Karpas-422 (cell line): ENCODE measurements around the gene TMEM239. TPM values are rescaled to one million over a fixed set of nuclear protein-coding genes. Genes with fewer than 3 reads are reported as not detected.

ENCODE experiments used
- DNase-seq: peaks from one replicate; pipeline ENCODE4 v3.0.0-alpha.2; 2015
- H2AFZ ChIP-seq: fragments of 200-600 bp; sonication (generic); 2 replicates; pipeline ENCODE4 v1.6.1; 2014; ENCODE audit warnings: antibody characterized with exemption, low read length, mixed read lengths
- H3K27ac ChIP-seq: fragments of 200-600 bp; sonication (generic); 2 replicates; pipeline ENCODE4 v1.5.1; 2014; ENCODE audit warnings: mild to moderate bottlenecking, low read length, moderate library complexity
- H3K27me3 ChIP-seq: fragments of 200-600 bp; sonication (generic); 2 replicates; pipeline ENCODE4 v1.6.1; 2014; ENCODE audit warnings: low read length, mixed read lengths
- H3K36me3 ChIP-seq: fragments of 200-600 bp; sonication (generic); 2 replicates; pipeline ENCODE4 v1.6.1; 2014; ENCODE audit warnings: low read length, mixed read lengths; ENCODE audit not compliant: insufficient read depth
- H3K4me1 ChIP-seq: fragments of 200-600 bp; sonication (generic); 2 replicates; pipeline ENCODE4 v1.6.1; 2014; ENCODE audit warnings: mild to moderate bottlenecking, low read length, mixed read lengths
- H3K4me2 ChIP-seq: fragments of 200-600 bp; sonication (generic); 2 replicates; pipeline ENCODE4 v1.6.1; 2014; ENCODE audit warnings: low read length, low read depth, mild to moderate bottlenecking; ENCODE audit not compliant: poor library complexity, severe bottlenecking
- H3K4me3 ChIP-seq: fragments of 200-600 bp; sonication (generic); 2 replicates; pipeline ENCODE4 v1.5.1; 2014; ENCODE audit warnings: mild to moderate bottlenecking, antibody characterized with exemption, low read length, mixed read lengths
- H3K79me2 ChIP-seq: fragments of 200-600 bp; sonication (generic); 2 replicates; pipeline ENCODE4 v1.6.1; 2014; ENCODE audit warnings: mild to moderate bottlenecking, low read length, mixed read lengths
- H3K9ac ChIP-seq: fragments of 200-600 bp; sonication (generic); 2 replicates; pipeline ENCODE4 v1.6.0; 2014; ENCODE audit warnings: low read length
- H3K9me2 ChIP-seq: fragments of 200-600 bp; sonication (generic), shearing (Covaris generic); replicated peaks from 2 replicates; pipeline ENCODE4 v1.6.0; 2014; ENCODE audit warnings: mild to moderate bottlenecking, low read length, moderate library complexity; ENCODE audit not compliant: insufficient read depth
- H3K9me3 ChIP-seq: fragments of 300-700, 200-600 bp; sonication (generic); 2 replicates; pipeline ENCODE4 v1.6.1; 2014; ENCODE audit warnings: low read length, mixed read lengths
- H4K20me1 ChIP-seq: fragments of 200-600 bp; sonication (generic); 2 replicates; pipeline ENCODE4 v1.6.1; 2014; ENCODE audit warnings: mild to moderate bottlenecking, antibody characterized with exemption, low read length, low read depth; ENCODE audit not compliant: insufficient read depth
- total RNA-seq: library from RNA; depleted of rRNA; stranded (reverse); fragments of >200 nt; shearing (Covaris generic); gene quantifications from 2 replicates; pipeline ENCODE4 v1.2.3, GENCODE V29; 2014; ENCODE audit warnings: low replicate concordance

TMEM239 gene
- total RNA-seq, 1 experiment from 2014 or later = not detected

DNA sequence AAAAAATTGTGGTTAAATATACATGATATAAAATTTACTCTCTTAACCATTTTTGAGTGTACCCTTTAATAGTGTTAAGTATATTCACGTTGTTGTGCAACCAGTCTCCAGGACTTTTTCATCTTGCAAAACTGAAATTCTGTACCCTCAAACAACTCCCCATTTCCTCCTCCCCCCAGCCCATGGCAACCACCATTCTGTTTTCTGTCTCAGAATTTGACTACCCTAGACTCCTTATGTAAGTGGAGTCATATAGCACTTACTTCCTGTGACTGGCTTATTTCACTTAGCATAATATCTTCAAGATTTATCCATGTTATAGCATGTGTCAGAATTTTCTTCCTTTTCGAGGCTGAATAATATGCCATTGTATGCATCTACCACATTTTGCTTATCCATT lies 29.4 kb downstream of the TMEM239 start:
- no peak overlapping the region for H3K4me3 ChIP-seq
- no peak for DNase-seq
- H3K4me2 ChIP-seq = no peak overlapping the region
- H3K79me2 ChIP-seq = peaks cover 56% of the 10 kb centered on the region
- no peaks in the 10 kb centered on the region for H3K27me3 ChIP-seq
- no peaks in the 10 kb centered on the region for H3K9me2 ChIP-seq
- H3K4me1 ChIP-seq = peaks cover 18% of the 10 kb centered on the region
- H3K9ac ChIP-seq = no peak overlapping the region
- H4K20me1 ChIP-seq = no peaks in the 10 kb centered on the region
- H3K9me3 ChIP-seq = no peaks in the 10 kb centered on the region
- H2AFZ ChIP-seq = no peak overlapping the region
- no peaks in the 10 kb centered on the region for H3K36me3 ChIP-seq
- no peak overlapping the region for H3K27ac ChIP-seq

DNA sequence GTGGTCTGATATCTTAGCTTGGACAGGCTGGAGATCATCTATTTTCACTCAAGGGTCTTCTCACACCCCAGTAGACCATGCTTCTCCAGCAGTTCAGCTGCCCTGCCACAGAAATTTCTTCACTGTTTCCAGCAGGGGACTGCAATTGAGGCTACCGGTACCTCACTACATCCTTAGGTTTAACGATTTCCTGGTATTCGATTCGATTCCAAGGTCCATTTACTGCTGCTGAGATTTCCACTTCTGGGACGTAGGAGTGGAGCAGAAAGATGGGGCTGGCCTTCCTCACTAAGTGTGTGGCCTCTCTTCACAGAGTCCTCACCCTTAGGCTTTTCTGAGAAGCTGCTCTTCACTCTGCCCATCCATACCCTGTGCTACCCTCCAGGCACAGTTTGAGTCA lies 30.5 kb downstream of the TMEM239 start:
- H3K27me3 ChIP-seq = no peaks in the 10 kb centered on the region
- peaks cover 14% of the 10 kb centered on the region for H3K4me1 ChIP-seq
- H3K36me3 ChIP-seq = no peaks in the 10 kb centered on the region
- H3K4me3 ChIP-seq = no peak overlapping the region
- H3K9ac ChIP-seq = no peak overlapping the region
- H3K4me2 ChIP-seq = no peak overlapping the region
- no peak overlapping the region for H3K27ac ChIP-seq
- DNase-seq = no peak
- no peaks in the 10 kb centered on the region for H3K9me2 ChIP-seq
- H3K9me3 ChIP-seq = no peaks in the 10 kb centered on the region
- no peaks in the 10 kb centered on the region for H4K20me1 ChIP-seq
- H2AFZ ChIP-seq = no peak overlapping the region
- peaks cover 46% of the 10 kb centered on the region for H3K79me2 ChIP-seq

DNA sequence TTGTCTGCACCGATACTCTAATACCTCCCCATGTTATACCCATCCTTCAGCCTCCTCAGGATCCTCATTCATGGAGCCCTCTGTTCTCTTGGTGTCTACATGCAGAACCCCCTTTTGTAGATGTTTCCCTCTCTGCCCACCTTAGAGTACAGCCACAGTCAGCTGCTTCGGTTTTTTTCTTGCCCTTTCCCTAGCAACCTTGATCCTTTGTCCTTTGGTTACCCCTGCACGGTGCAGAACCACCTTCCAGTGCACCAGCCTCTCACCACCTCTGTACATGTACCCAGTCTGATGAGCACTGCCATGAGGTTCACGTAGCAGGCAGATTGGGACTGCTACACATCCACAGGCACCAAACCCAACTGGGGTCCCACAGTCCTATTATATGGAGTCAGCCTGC lies 31.6 kb downstream of the TMEM239 start:
- Histone ChIP-seq H3K4me1 (peaks cover 10% of the 10 kb centered on the region), H3K79me2 (peaks cover 43% of the 10 kb centered on the region), H3K27me3 (no peaks in the 10 kb centered on the region), H4K20me1 (no peaks in the 10 kb centered on the region), H3K4me2 (no peak overlapping the region), H3K9ac (no peak overlapping the region), H2AFZ (no peak overlapping the region), H3K9me2 (no peaks in the 10 kb centered on the region), H3K27ac (no peak overlapping the region), H3K4me3 (no peak overlapping the region), H3K9me3 (no peaks in the 10 kb centered on the region), H3K36me3 (no peaks in the 10 kb centered on the region)
- no peak for DNase-seq

DNA sequence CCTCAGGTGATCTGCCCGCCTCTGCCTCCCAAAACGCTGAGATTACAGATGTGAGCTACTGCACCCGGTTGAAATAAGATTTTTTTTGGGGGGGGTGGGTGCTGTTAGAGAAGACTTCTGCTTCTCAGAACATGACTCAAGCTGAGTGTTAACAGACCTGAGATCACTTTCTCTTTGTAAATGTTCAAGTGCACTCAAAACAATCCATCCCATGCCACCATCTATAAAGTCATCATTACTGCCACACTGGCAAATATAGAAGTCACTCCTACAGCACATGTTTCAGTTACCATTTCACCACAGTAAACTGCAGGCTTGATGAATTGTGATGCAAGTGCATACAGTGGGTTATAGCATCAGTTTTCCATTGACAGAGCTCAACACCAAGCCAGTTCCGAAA lies 33.4 kb downstream of the TMEM239 start:
- Histone ChIP-seq H3K4me2 (no peak overlapping the region), H3K36me3 (no peaks in the 10 kb centered on the region), H4K20me1 (no peaks in the 10 kb centered on the region), H3K4me3 (no peak overlapping the region), H3K4me1 (peaks cover 10% of the 10 kb centered on the region), H3K9me3 (no peaks in the 10 kb centered on the region), H3K9me2 (no peaks in the 10 kb centered on the region), H3K27ac (no peak overlapping the region), H3K27me3 (no peaks in the 10 kb centered on the region), H2AFZ (no peak overlapping the region), H3K9ac (no peak overlapping the region), H3K79me2 (peaks cover 31% of the 10 kb centered on the region)
- no peak for DNase-seq

DNA sequence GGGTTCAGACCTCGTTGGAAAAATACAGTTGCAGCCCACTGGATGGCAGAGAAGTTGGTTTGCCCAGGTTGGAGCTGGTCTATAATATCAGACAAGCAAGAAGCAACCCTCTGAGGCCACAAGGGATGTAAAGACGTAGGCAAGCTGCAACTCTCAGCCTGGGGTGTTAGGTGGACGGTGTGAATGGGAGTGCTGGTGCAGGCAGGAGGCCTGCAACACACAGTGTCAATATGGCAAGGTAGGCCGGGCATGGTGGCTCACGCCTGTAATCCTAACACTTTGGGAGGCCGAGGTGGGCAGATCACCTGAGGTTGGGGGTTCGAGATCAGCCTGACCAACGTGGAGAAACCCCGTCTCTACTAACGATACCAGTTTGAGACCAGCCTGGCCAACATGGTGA lies 34.9 kb downstream of the TMEM239 start:
- Histone ChIP-seq H3K9me3 (no peaks in the 10 kb centered on the region), H3K79me2 (peaks cover 35% of the 10 kb centered on the region), H3K27ac (no peak overlapping the region), H3K27me3 (no peaks in the 10 kb centered on the region), H2AFZ (no peak overlapping the region), H3K36me3 (no peaks in the 10 kb centered on the region), H3K9ac (no peak overlapping the region), H3K9me2 (no peaks in the 10 kb centered on the region), H4K20me1 (no peaks in the 10 kb centered on the region), H3K4me3 (no peak overlapping the region), H3K4me1 (no peaks in the 10 kb centered on the region), H3K4me2 (no peak overlapping the region)
- DNase-seq = no peak

DNA sequence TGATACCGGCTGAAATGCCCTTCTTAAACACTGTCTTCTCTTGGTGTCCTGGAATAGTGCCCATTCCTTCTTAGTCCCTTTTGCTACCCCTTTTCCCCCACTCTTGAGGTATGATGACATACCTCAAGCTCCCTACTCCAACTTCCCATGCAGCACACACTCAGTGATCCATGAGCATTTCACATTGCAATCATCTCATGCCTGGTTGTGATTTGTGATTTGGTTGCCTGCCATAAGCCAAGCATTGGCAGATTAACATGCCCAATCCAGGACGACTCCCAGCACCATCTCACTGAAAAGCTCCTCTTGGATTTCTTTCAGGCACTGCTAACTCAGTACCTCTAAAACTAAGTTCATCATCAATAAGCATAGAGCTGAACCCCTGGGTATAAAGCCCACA lies 42.4 kb downstream of the TMEM239 start:
- H3K27me3 ChIP-seq = no peaks in the 10 kb centered on the region
- H3K4me3 ChIP-seq = no peak overlapping the region
- no peak overlapping the region for H3K9ac ChIP-seq
- no peaks in the 10 kb centered on the region for H3K36me3 ChIP-seq
- no peaks in the 10 kb centered on the region for H3K9me2 ChIP-seq
- H2AFZ ChIP-seq = no peak overlapping the region
- peaks cover 19% of the 10 kb centered on the region for H3K79me2 ChIP-seq
- H3K9me3 ChIP-seq = no peaks in the 10 kb centered on the region
- no peak overlapping the region for H3K4me2 ChIP-seq
- H4K20me1 ChIP-seq = no peaks in the 10 kb centered on the region
- H3K4me1 ChIP-seq = no peaks in the 10 kb centered on the region
- no peak overlapping the region for H3K27ac ChIP-seq
- no peak for DNase-seq

DNA sequence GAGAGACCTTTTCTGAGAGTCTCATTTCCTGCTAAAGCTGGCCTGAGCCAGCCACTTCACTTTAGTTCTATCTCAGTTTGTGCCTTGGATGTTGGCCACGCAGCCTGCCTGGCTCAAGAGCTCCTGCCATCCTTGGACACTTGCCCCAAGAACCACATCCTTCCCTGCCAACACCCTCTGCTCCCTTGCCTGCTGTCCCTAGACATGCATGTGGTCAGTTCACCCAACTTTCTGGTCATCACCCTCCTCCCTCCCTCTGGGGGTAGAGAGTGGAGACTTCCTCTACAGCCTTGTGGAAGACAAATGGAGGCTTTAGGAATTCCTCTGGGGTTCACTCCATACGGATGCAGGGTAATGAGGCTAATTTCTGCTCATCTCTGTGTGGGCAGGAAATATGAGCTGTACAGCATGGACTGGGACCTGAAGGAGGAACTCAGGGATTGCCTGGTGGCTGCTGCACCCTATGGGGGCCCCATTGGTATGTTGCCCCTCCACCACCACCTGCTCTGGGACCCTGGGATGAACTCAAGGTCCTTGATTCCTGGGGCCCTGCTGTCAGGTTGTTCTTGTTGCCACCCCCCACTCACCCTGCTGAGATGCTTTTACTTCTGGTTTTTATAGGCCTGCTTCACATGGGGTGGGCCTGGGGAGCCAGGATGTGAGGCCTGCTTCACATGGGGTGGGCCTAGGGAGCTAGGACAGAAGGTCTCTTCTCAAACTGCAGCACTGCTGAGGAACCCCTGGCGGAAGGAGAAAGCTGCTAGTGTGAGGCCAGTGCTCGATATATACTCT lies 43.4 kb downstream of the TMEM239 start:
- Histone ChIP-seq H3K4me3 (no peak overlapping the region), H3K79me2 (peaks cover 19% of the 10 kb centered on the region), H4K20me1 (no peaks in the 10 kb centered on the region), H3K27me3 (no peaks in the 10 kb centered on the region), H3K36me3 (no peaks in the 10 kb centered on the region), H3K4me2 (no peak overlapping the region), H3K9me2 (no peaks in the 10 kb centered on the region), H3K27ac (no peak overlapping the region), H2AFZ (no peak overlapping the region), H3K9ac (no peak overlapping the region), H3K9me3 (no peaks in the 10 kb centered on the region), H3K4me1 (no peaks in the 10 kb centered on the region)
- no peak for DNase-seq

DNA sequence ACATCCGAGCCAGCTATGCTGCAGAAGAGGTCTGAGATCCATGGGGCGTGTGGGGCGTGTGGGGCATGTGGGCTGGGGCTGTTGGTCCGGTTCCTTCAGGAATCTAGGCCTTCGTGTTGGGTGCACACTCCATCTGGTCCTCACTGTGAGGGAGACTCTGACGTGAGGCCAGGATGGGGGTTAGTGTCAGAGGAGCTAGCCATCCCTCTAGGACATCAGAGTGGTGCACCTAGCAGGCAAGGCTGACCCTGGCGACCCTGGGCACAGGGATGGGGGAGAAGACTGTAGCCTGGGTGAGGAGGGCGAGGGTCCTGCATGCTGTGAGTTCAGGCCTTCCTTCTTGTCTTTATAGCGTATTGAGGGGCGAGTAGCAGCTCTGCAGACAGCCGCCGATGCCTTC lies 48.5 kb downstream of the TMEM239 start:
- Histone ChIP-seq H3K9me3 (no peaks in the 10 kb centered on the region), H3K4me2 (no peak overlapping the region), H3K27ac (no peak overlapping the region), H3K27me3 (no peaks in the 10 kb centered on the region), H4K20me1 (no peaks in the 10 kb centered on the region), H3K4me1 (no peaks in the 10 kb centered on the region), H2AFZ (no peak overlapping the region), H3K36me3 (no peaks in the 10 kb centered on the region), H3K9me2 (no peaks in the 10 kb centered on the region), H3K4me3 (no peak overlapping the region), H3K79me2 (no peaks in the 10 kb centered on the region), H3K9ac (no peak overlapping the region)
- no peak for DNase-seq
